ENCODE measurements around the gene PRIM2. TPM values are rescaled to one million over a fixed set of nuclear protein-coding genes. Genes with fewer than 3 reads are reported as not detected.
"Not testable (repeated sequence)": the region's sequence is repeated elsewhere in the genome, so short reads cannot be mapped to it uniquely, and the experiment has no call there.

Gene PRIM2
- total RNA-seq, 1 experiment from 2014 or later = 44.0 TPM

- H2AFZ ChIP-seq (ENCODE audit: low read depth, low read length, poor library complexity, severe bottlenecking); CTCF ChIA-PET; H3K4me2 ChIP-seq (ENCODE audit: low read length); H3K36me3 ChIP-seq (ENCODE audit: control insufficient read depth in 1 of 2, insufficient read depth in 2 of 2, low read length in 2 of 2); H3K4me3 ChIP-seq (replicated peaks in 1 of 2; ENCODE audit: low read depth in 1 of 2, low read length in 2 of 2); POLR2A ChIA-PET; RAD21 ChIA-PET (ENCODE audit: low non-redundant PET in 1 of 2, low total read pairs in 2 of 2, uncharacterized antibody in 2 of 2, unreplicated experiment in 2 of 2); ATAC-seq; H3K9me3 ChIP-seq (ENCODE audit: control insufficient read depth in 1 of 2, insufficient read depth in 1 of 2, low read depth in 1 of 2, low read length in 2 of 2); BruUV-seq (replicated peaks); H3K27me3 ChIP-seq (ENCODE audit: insufficient read depth, low read length); H4K20me1 ChIP-seq (ENCODE audit: insufficient read depth); H3K27ac ChIP-seq (ENCODE audit: low read depth, low read length); H3K9me2 ChIP-seq (ENCODE audit: insufficient read depth); H3K79me2 ChIP-seq (ENCODE audit: insufficient read depth, low read length); H3K9ac ChIP-seq (ENCODE audit: low read length); DNase-seq (ENCODE audit: low read depth, low spot score): not testable (repeated sequence)
- intact Hi-C loops (cut with micrococcal nuclease) = loop anchor here (10.0 kb wide), 1 partner anchor 285 kb away; no protein-coding TSS in a partner anchor
- H3K4me1 ChIP-seq (ENCODE audit: control insufficient read depth in 1 of 2, insufficient read depth in 2 of 2, low read length in 2 of 2) = peaks cover 4 to 18% of the 10 kb centered on the region in 2 experiments
Measured at GRCh38 chr6:57310095-57310816, 7.2 kb upstream of the PRIM2 start.

- Histone ChIP-seq H4K20me1 (ENCODE audit: insufficient read depth) (no peaks in the 10 kb centered on the region), H3K9ac (ENCODE audit: low read length) (no peak overlapping the region), H3K36me3 (ENCODE audit: control insufficient read depth in 1 of 2, insufficient read depth in 2 of 2, low read length in 2 of 2) (no peaks in the 10 kb centered on the region), H3K9me2 (ENCODE audit: insufficient read depth) (no peaks in the 10 kb centered on the region), H2AFZ (ENCODE audit: low read depth, low read length, poor library complexity, severe bottlenecking) (no peak overlapping the region), H3K4me1 (ENCODE audit: control insufficient read depth in 1 of 2, insufficient read depth in 2 of 2, low read length in 2 of 2) (peaks cover 4 to 18% of the 10 kb centered on the region in 2 experiments), H3K9me3 (ENCODE audit: control insufficient read depth in 1 of 2, insufficient read depth in 1 of 2, low read depth in 1 of 2, low read length in 2 of 2) (no peaks in the 10 kb centered on the region; a peak in 1 of 4 replicates), H3K27ac (ENCODE audit: low read depth, low read length) (no peak overlapping the region), H3K79me2 (ENCODE audit: insufficient read depth, low read length) (no peaks in the 10 kb centered on the region), H3K4me3 (replicated peaks in 1 of 2; ENCODE audit: low read depth in 1 of 2, low read length in 2 of 2) (no peak overlapping the region), H3K4me2 (ENCODE audit: low read length) (no peak overlapping the region), H3K27me3 (ENCODE audit: insufficient read depth, low read length) (no peaks in the 10 kb centered on the region)
- ChIA-PET RAD21 (ENCODE audit: low non-redundant PET in 1 of 2, low total read pairs in 2 of 2, uncharacterized antibody in 2 of 2, unreplicated experiment in 2 of 2) (no interaction called here), CTCF (no interaction called here), POLR2A (no interaction called here)
- DNase-seq (ENCODE audit: low read depth, low spot score) = no peak
- ATAC-seq = no peak
- intact Hi-C loops (cut with micrococcal nuclease) = loop anchor here (10.0 kb wide), 1 partner anchor 286 kb away; no protein-coding TSS in a partner anchor
- BruUV-seq (replicated peaks) = no TSS peak
- TF ChIP-seq SRF (IDR thresholded peaks at IDR 0.05; ENCODE audit: low read depth) (no peak), POLR2AphosphoS5 (IDR thresholded peaks at IDR 0.05; ENCODE audit: low read depth, low read length) (no peak), ELF1 (IDR thresholded peaks at IDR 0.05; ENCODE audit: borderline replicate concordance, low read depth) (no peak), SIN3A (IDR thresholded peaks at IDR 0.05; ENCODE audit: low read depth) (no peak)
Measured at GRCh38 chr6:57310817-57311157, 6.6 kb upstream of the PRIM2 start.

GRCh38 chr6:57311300-57312003 is 6.0 kb upstream of the PRIM2 start:
- H3K4me2 ChIP-seq (ENCODE audit: low read length); H3K9ac ChIP-seq (ENCODE audit: low read length); H3K4me3 ChIP-seq (replicated peaks in 1 of 2; ENCODE audit: low read depth in 1 of 2, low read length in 2 of 2); H3K27me3 ChIP-seq (ENCODE audit: insufficient read depth, low read length); RAD21 ChIA-PET (ENCODE audit: low non-redundant PET in 1 of 2, low total read pairs in 2 of 2, uncharacterized antibody in 2 of 2, unreplicated experiment in 2 of 2); H3K79me2 ChIP-seq (ENCODE audit: insufficient read depth, low read length); ATAC-seq; H3K27ac ChIP-seq (ENCODE audit: low read depth, low read length); BruUV-seq (replicated peaks); POLR2A ChIA-PET; H3K9me2 ChIP-seq (ENCODE audit: insufficient read depth); H2AFZ ChIP-seq (ENCODE audit: low read depth, low read length, poor library complexity, severe bottlenecking); H3K9me3 ChIP-seq (ENCODE audit: control insufficient read depth in 1 of 2, insufficient read depth in 1 of 2, low read depth in 1 of 2, low read length in 2 of 2); H4K20me1 ChIP-seq (ENCODE audit: insufficient read depth); H3K36me3 ChIP-seq (ENCODE audit: control insufficient read depth in 1 of 2, insufficient read depth in 2 of 2, low read length in 2 of 2); DNase-seq (ENCODE audit: low read depth, low spot score): not testable (repeated sequence)
- peaks cover 4 to 21% of the 10 kb centered on the region in 2 experiments for H3K4me1 ChIP-seq (ENCODE audit: control insufficient read depth in 1 of 2, insufficient read depth in 2 of 2, low read length in 2 of 2)
- CTCF ChIA-PET = interaction anchor here (1.2 kb wide), 1 partner anchor 407 kb away, joined by 3 read pairs; no protein-coding TSS in a partner anchor
- intact Hi-C loops (cut with micrococcal nuclease) = loop anchor here (10.0 kb wide), 1 partner anchor 287 kb away; no protein-coding TSS in a partner anchor

Data from HCT116 (cell line).